H9 (cell line): ENCODE results near the gene C3orf70. TPM values are rescaled to one million over a fixed set of nuclear protein-coding genes. Genes with fewer than 3 reads are reported as not detected.

Source experiments
- DNase-seq: peaks from one replicate; pipeline ENCODE4 v3.0.0-alpha.2; 2017
- H2AFZ ChIP-seq: one replicate; pipeline ENCODE4 v1.6.1; 2013; ENCODE audit warnings: mild to moderate bottlenecking, low read length, control low read depth, moderate library complexity
- H2AK5ac ChIP-seq: 2 replicates; pipeline ENCODE4 v1.6.1; 2013; ENCODE audit warnings: low read length, control low read depth, mixed read lengths; ENCODE audit not compliant: insufficient read length
- H2BK120ac ChIP-seq: one replicate; pipeline ENCODE4 v1.6.1; 2013; ENCODE audit warnings: low read depth, mild to moderate bottlenecking, low read length, control low read depth, inconsistent platforms; ENCODE audit not compliant: poor library complexity, severe bottlenecking
- H2BK12ac ChIP-seq: 2 replicates; pipeline ENCODE4 v1.6.1; 2013; ENCODE audit warnings: low read length, control low read depth, mixed read lengths, low read depth; ENCODE audit not compliant: insufficient read length
- H2BK15ac ChIP-seq: 2 replicates; pipeline ENCODE4 v1.6.1; 2013; ENCODE audit warnings: low read depth, low read length, control low read depth
- H2BK20ac ChIP-seq: one replicate; pipeline ENCODE4 v1.6.1; 2013; ENCODE audit warnings: low read depth, mild to moderate bottlenecking, low read length, control low read depth, inconsistent platforms; ENCODE audit not compliant: poor library complexity, severe bottlenecking
- H2BK5ac ChIP-seq: 2 replicates; pipeline ENCODE4 v1.6.1; 2013; ENCODE audit warnings: low read length, control low read depth, mixed read lengths; ENCODE audit not compliant: insufficient read length
- H3K14ac ChIP-seq: 2 replicates; pipeline ENCODE4 v1.6.1; 2013; ENCODE audit warnings: low read length, control low read depth; ENCODE audit not compliant: insufficient read depth
- H3K18ac ChIP-seq: 2 replicates; pipeline ENCODE4 v1.6.1; 2013; ENCODE audit warnings: low read depth, mild to moderate bottlenecking, mixed read lengths, low read length, control low read depth; ENCODE audit not compliant: insufficient read length
- H3K23ac ChIP-seq: 2 replicates; pipeline ENCODE4 v1.6.1; 2013; ENCODE audit warnings: low read length, control low read depth, mixed read lengths, low read depth; ENCODE audit not compliant: insufficient read length
- H3K23me2 ChIP-seq: 2 replicates; pipeline ENCODE4 v1.6.1; 2013; ENCODE audit warnings: low read depth, mild to moderate bottlenecking, mixed read lengths, low read length, control low read depth; ENCODE audit not compliant: insufficient read length, poor library complexity, severe bottlenecking
- H3K27ac ChIP-seq: 2 replicates; pipeline ENCODE4 v1.5.1; 2013; ENCODE audit warnings: low read length, control low read depth, mixed read lengths, low read depth; ENCODE audit not compliant: insufficient read length
- H3K27me3 ChIP-seq: 2 replicates; pipeline ENCODE4 v1.6.1; 2013; ENCODE audit warnings: low read length, control low read depth, inconsistent platforms; ENCODE audit not compliant: insufficient read depth
- H3K4ac ChIP-seq: 2 replicates; pipeline ENCODE4 v1.6.1; 2013; ENCODE audit warnings: low read depth, mild to moderate bottlenecking, control low read depth, inconsistent platforms, low read length, moderate library complexity
- H3K4me1 ChIP-seq: 2 replicates; pipeline ENCODE4 v1.6.1; 2013; ENCODE audit warnings: low read length, control low read depth, inconsistent platforms; ENCODE audit not compliant: insufficient read depth
- H3K4me2 ChIP-seq: 2 replicates; pipeline ENCODE4 v1.6.1; 2013; ENCODE audit warnings: low read length, control low read depth, mixed read lengths; ENCODE audit not compliant: insufficient read length, insufficient read depth
- H3K56ac ChIP-seq: 2 replicates; pipeline ENCODE4 v1.6.1; 2013; ENCODE audit warnings: low read depth, mild to moderate bottlenecking, mixed read lengths, low read length, control low read depth; ENCODE audit not compliant: insufficient read length
- H3K79me1 ChIP-seq: 2 replicates; pipeline ENCODE4 v1.6.1; 2013; ENCODE audit warnings: low read depth, mild to moderate bottlenecking, moderate library complexity, low read length, control low read depth, inconsistent platforms; ENCODE audit not compliant: insufficient read depth, poor library complexity, severe bottlenecking
- H3K79me2 ChIP-seq: 2 replicates; pipeline ENCODE4 v1.6.1; 2013; ENCODE audit warnings: low read length, control low read depth, inconsistent platforms; ENCODE audit not compliant: insufficient read depth
- H3K9ac ChIP-seq: 2 replicates; pipeline ENCODE4 v1.6.1; 2013; ENCODE audit warnings: low read length, control low read depth, mixed read lengths; ENCODE audit not compliant: insufficient read length; ENCODE audit errors: extremely low read depth
- H3K9me3 ChIP-seq: one replicate; pipeline ENCODE4 v1.6.1; 2013; ENCODE audit warnings: low read depth, low read length, inconsistent platforms; ENCODE audit not compliant: control insufficient read depth
- H3T11ph ChIP-seq: one replicate; pipeline ENCODE4 v1.6.1; 2013; ENCODE audit warnings: mild to moderate bottlenecking, low read length, control low read depth, inconsistent platforms
- H4K20me1 ChIP-seq: one replicate; pipeline ENCODE4 v1.6.1; 2013; ENCODE audit not compliant: control insufficient read depth, insufficient read length, insufficient read depth
- H4K5ac ChIP-seq: 2 replicates; pipeline ENCODE4 v1.6.1; 2013; ENCODE audit warnings: low read depth, mild to moderate bottlenecking, mixed read lengths, low read length, control low read depth; ENCODE audit not compliant: insufficient read length
- H4K8ac ChIP-seq: replicated peaks from 2 replicates; pipeline ENCODE4 v1.6.1; 2013; ENCODE audit warnings: low read length, control low read depth, mixed read lengths, low read depth; ENCODE audit not compliant: insufficient read length
- H4K91ac ChIP-seq: 2 replicates; pipeline ENCODE4 v1.6.1; 2013; ENCODE audit warnings: low read depth, mild to moderate bottlenecking, moderate library complexity, mixed read lengths, low read length, control low read depth; ENCODE audit not compliant: insufficient read length
- H3K27ac Mint-ChIP-seq, 3 experiments: 2 replicates in 2 of 3; 3 replicates in 1 of 3; pipeline ENCODE4 v1.8.0; 2020 to 2021; ENCODE audit warnings: mixed read lengths in 3 of 3, mild to moderate bottlenecking in 1 of 3, moderate library complexity in 1 of 3
- H3K27me3 Mint-ChIP-seq: 2 replicates; pipeline ENCODE4 v1.8.0; 2021; ENCODE audit warnings: low read depth, mild to moderate bottlenecking, moderate library complexity, mixed read lengths
- H3K36me3 Mint-ChIP-seq, 3 experiments: 2 replicates in 2 of 3; 3 replicates in 1 of 3; pipeline ENCODE4 v1.8.0; 2020 to 2021; ENCODE audit warnings: low read depth in 3 of 3, mixed read lengths in 3 of 3; ENCODE audit not compliant: insufficient read depth in 1 of 3
- H3K4me1 Mint-ChIP-seq, 2 experiments: 2 replicates each; pipeline ENCODE4 v1.8.0; 2020; ENCODE audit warnings: mixed read lengths in 2 of 2
- H3K4me3 Mint-ChIP-seq, 2 experiments: 2 replicates in 1 of 2; 3 replicates in 1 of 2; pipeline ENCODE4 v1.8.0; 2020 to 2021; ENCODE audit warnings: mild to moderate bottlenecking in 2 of 2, mixed read lengths in 2 of 2, moderate library complexity in 1 of 2
- H3K9me3 Mint-ChIP-seq, 2 experiments: 2 replicates in 1 of 2; 3 replicates in 1 of 2; pipeline ENCODE4 v1.8.0; 2020; ENCODE audit warnings: mild to moderate bottlenecking in 2 of 2, mixed read lengths in 2 of 2, moderate library complexity in 1 of 2
- CTCF ChIP-seq: fragments of 200-600 bp; sonication (generic); conservative IDR thresholded peaks from 3 replicates; pipeline ENCODE4 v1.8.0; 2021; ENCODE audit warnings: antibody characterized with exemption, mild to moderate bottlenecking
- total RNA-seq: library from RNA; stranded (reverse); gene quantifications from 2 replicates; pipeline ENCODE4 v1.2.1, GENCODE V29; 2021

Gene C3orf70
- total RNA-seq, 1 experiment from 2014 or later: 0.52 TPM

- Histone ChIP-seq H2BK5ac (no peak overlapping the region), H2BK120ac (no peak overlapping the region), H3K9ac (no peak overlapping the region), H4K5ac (no peak overlapping the region), H2AFZ (no peak overlapping the region), H3K56ac (no peak overlapping the region), H3K23me2 (no peaks in the 10 kb centered on the region), H3K18ac (no peak overlapping the region), H3K23ac (no peak overlapping the region), H3T11ph (no peak overlapping the region), H3K9me3 (no peaks in the 10 kb centered on the region), H2AK5ac (no peak overlapping the region), H2BK12ac (no peak overlapping the region), H3K4me1 (no peaks in the 10 kb centered on the region), H3K79me2 (no peaks in the 10 kb centered on the region), H4K8ac (no peak overlapping the region), H3K4ac (no peak overlapping the region), H2BK15ac (no peak overlapping the region), H3K4me2 (no peak overlapping the region), H4K20me1 (no peaks in the 10 kb centered on the region), H3K79me1 (no peaks in the 10 kb centered on the region), H2BK20ac (no peak overlapping the region), H3K27ac (no peak overlapping the region), H3K27me3 (no peaks in the 10 kb centered on the region), H3K14ac (no peak overlapping the region), H4K91ac (no peak overlapping the region)
- DNase-seq: no peak
- no peak for TF ChIP-seq CTCF
- no peaks in the 10 kb centered on the region for H3K36me3 Mint-ChIP-seq
- no peak overlapping the region for H3K27ac Mint-ChIP-seq
- no peak overlapping the region for H3K4me3 Mint-ChIP-seq
- H3K9me3 Mint-ChIP-seq: no peaks in the 10 kb centered on the region
- H3K4me1 Mint-ChIP-seq: peaks cover 4 to 12% of the 10 kb centered on the region in 2 experiments; a peak in 2 of 4 replicates
- no peaks in the 10 kb centered on the region for H3K27me3 Mint-ChIP-seq
Measured at GRCh38 chr3:185089751-185090150, 63.1 kb downstream of the C3orf70 start.
